ENCODE results near the gene PMEPA1.
A peak's percentile ranks its signal among the peaks of the same experiment; 100 is the strongest.

Gene PMEPA1

DNA sequence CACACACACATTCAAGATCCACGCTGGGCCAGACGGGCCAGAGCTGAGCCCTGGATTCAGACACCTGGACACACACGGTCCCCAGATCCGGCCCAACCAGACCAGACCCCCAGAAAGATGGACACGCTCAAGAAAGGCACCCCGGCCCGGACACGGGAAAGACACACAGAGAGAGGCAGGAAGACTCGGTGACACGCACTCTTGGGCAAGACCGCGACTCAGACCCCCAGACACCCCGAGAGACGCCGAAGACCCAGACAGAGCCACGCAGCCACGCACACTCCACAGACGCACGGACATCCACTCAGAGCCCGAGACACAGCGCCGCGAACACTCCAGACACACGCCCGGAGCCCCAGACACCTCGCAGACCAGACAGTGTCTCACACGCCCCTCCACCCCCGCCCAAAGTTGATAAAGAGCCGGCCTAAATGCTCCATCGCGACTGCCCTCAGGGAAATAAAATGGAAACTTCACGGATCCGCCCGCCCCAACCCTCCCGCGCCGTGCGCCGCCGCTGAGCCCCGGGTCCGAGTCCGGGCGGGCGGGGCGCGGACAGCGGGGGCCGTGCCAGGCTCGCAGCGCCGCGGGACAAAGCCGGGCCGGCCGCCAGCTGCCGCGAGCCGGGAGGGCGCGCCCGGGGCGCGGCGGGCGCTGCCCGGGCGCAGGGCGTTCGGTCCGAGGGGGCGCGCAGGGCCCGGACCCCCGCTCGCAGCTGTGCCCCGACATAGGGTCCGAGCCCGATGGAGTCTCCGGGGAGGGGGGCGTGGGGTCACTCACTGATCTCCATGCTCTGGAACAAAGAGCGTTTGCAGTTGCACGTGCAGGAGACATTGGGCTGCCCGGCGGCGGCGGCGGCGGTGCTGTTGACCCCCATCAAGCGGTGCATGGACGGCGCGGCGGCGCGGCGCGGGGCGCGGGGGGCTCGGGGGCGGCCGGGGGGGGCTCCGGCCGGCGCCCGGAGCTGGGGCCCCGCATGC, 831 bp downstream of the PMEPA1 start (continued):
- TF ChIP-seq ZNF157 (tag by site-specific recombination; IDR thresholded peaks at IDR 0.05) = no peak
- no peak for TF ChIP-seq GLI4 (tag by site-specific recombination; IDR thresholded peaks at IDR 0.05)

DNA sequence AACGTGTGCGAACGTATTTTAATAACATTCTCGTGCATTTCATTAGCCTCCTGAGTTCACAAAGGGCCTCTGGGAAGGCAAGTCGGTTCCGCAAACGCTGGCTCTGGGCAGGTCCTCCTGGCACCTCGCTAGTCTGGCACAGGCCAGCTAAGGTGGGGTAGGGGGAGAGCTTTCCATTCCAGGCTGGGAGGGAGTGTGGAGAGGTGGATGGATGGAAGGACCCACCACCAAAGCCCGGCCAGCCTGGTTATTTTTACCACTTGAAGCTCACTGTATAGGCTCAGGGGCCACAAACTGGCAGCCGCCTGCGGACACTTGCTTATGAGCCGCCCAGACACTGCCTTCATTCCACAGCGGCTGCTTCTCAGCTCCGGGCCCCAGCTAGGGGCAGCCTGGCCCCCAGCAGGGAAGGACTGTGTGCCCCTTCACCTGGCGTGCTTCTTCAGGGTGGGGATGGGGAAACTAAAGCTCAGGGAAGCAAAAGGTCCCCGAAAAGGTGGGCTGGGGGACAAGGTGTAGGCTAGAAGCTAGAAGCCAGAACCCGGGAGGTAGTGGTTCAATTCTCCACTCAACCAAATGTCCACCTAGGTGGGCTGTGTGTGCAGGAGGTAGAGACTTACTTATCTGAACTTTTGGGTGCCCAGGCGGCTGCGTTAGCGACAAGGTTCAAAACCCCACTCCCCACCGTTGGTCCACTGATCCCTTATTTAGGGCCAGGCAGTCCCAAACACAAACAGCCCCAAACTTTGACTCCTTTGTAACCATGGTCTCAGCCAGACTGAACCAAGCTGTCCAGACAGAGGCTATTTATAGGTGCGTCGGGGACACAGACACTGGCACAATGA, 1.7 kb downstream of the PMEPA1 start:
- H3K4me1 ChIP-seq (ENCODE audit: control insufficient read depth, insufficient read depth, low read length) = peaks cover 11% of the 10 kb centered on the region
- peaks cover 0 to 3% of the 10 kb centered on the region in 2 experiments; a peak in 1 of 3 replicates for H3K36me3 ChIP-seq (ENCODE audit: control insufficient read depth in 2 of 2, insufficient read depth in 1 of 2, low read length in 2 of 2)
- no peaks in the 10 kb centered on the region for H3K9me3 ChIP-seq (ENCODE audit: control insufficient read depth, insufficient read depth, low read depth, low read length)
- CTCF ChIA-PET = interaction anchor here (0.6 to 1.0 kb wide), 3 partner anchors 54 to 383 kb away, joined by 3 read pairs; partner anchors contain the start of gene ZBP1
- peak overlapping the region; percentile 70; the same call in 1 of the 2 replicates for H3K27ac ChIP-seq (ENCODE audit: extremely low read depth, low read depth, low read length)
- POLR2A ChIA-PET = interaction anchor here (1.1 to 5.3 kb wide), 2 partner anchors 9 to 41 kb away, joined by 3 to 42 read pairs; no protein-coding TSS in a partner anchor
- H3K4me3 ChIP-seq (ENCODE audit: low read depth, low read length) = peak overlapping the region; percentile 85
- TF ChIP-seq GLIS2 (tag by site-specific recombination; IDR thresholded peaks at IDR 0.05) (0 out of 2 replicates have a peak, but pooled peaks have one; percentile 27), ZNF600 (tag by site-specific recombination; IDR thresholded peaks at IDR 0.05) (peak; percentile 12; the same call in 1 of the 2 replicates), ZNF248 (tag by site-specific recombination; IDR thresholded peaks at IDR 0.05) (no peak), ZBTB17 (tag by site-specific recombination; IDR thresholded peaks at IDR 0.05) (peak; percentile 14; the same call in 1 of the 2 replicates)
- TF ChIP-seq, protein P1, sequence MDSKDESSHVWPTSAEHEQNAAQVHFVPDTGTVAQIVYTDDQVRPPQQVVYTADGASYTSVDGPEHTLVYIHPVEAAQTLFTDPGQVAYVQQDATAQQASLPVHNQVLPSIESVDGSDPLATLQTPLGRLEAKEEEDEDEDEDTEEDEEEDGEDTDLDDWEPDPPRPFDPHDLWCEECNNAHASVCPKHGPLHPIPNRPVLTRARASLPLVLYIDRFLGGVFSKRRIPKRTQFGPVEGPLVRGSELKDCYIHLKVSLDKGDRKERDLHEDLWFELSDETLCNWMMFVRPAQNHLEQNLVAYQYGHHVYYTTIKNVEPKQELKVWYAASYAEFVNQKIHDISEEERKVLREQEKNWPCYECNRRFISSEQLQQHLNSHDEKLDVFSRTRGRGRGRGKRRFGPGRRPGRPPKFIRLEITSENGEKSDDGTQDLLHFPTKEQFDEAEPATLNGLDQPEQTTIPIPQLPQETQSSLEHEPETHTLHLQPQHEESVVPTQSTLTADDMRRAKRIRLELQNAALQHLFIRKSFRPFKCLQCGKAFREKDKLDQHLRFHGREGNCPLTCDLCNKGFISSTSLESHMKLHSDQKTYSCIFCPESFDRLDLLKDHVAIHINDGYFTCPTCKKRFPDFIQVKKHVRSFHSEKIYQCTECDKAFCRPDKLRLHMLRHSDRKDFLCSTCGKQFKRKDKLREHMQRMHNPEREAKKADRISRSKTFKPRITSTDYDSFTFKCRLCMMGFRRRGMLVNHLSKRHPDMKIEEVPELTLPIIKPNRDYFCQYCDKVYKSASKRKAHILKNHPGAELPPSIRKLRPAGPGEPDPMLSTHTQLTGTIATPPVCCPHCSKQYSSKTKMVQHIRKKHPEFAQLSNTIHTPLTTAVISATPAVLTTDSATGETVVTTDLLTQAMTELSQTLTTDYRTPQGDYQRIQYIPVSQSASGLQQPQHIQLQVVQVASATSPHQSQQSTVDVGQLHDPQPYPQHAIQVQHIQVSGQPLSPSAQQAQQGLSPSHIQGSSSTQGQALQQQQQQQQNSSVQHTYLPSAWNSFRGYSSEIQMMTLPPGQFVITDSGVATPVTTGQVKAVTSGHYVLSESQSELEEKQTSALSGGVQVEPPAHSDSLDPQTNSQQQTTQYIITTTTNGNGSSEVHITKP (tag by site-specific recombination; IDR thresholded peaks at IDR 0.05) = peak; percentile 80; the same call in 1 of the 2 replicates
- TF ChIP-seq, protein P2, sequence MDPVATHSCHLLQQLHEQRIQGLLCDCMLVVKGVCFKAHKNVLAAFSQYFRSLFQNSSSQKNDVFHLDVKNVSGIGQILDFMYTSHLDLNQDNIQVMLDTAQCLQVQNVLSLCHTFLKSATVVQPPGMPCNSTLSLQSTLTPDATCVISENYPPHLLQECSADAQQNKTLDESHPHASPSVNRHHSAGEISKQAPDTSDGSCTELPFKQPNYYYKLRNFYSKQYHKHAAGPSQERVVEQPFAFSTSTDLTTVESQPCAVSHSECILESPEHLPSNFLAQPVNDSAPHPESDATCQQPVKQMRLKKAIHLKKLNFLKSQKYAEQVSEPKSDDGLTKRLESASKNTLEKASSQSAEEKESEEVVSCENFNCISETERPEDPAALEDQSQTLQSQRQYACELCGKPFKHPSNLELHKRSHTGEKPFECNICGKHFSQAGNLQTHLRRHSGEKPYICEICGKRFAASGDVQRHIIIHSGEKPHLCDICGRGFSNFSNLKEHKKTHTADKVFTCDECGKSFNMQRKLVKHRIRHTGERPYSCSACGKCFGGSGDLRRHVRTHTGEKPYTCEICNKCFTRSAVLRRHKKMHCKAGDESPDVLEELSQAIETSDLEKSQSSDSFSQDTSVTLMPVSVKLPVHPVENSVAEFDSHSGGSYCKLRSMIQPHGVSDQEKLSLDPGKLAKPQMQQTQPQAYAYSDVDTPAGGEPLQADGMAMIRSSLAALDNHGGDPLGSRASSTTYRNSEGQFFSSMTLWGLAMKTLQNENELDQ (tag by site-specific recombination; IDR thresholded peaks at IDR 0.05; ENCODE audit: low read depth) = no peak

DNA sequence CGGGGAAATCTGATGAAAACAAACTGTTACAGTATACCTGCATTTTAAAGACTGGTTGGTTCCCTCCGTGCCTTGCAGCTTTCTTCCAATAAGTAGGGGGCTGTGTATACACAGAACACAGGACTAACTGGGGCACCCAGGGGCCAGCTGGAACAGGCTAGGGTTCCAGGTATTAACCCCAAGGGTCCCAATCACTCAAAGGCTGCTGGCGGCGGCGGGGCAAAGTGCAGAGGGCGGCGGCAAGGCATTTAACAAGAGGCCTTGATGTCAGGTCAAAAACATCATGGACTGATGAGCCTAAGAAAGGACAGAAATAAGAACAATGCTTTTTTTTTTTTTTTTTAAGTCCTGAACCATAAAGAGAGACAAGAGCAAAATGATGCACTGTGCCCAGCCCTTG, 2.5 kb downstream of the PMEPA1 start:
- CTCF ChIA-PET = interaction anchor here (0.7 to 1.2 kb wide), 3 partner anchors 53 to 379 kb away, joined by 3 read pairs; partner anchors contain the start of gene ZBP1
- no peaks in the 10 kb centered on the region for H3K9me3 ChIP-seq (ENCODE audit: control insufficient read depth, insufficient read depth, low read depth, low read length)
- H3K4me1 ChIP-seq (ENCODE audit: control insufficient read depth, insufficient read depth, low read length) = peaks cover 11% of the 10 kb centered on the region
- no peak overlapping the region for H3K27ac ChIP-seq (ENCODE audit: extremely low read depth, low read depth, low read length)
- peaks cover 0 to 3% of the 10 kb centered on the region in 2 experiments; a peak in 1 of 3 replicates for H3K36me3 ChIP-seq (ENCODE audit: control insufficient read depth in 2 of 2, insufficient read depth in 1 of 2, low read length in 2 of 2)
- POLR2A ChIA-PET = interaction anchor here (5.3 kb wide), 1 partner anchor 8 kb away, joined by 42 read pairs; no protein-coding TSS in a partner anchor
- peak overlapping the region; percentile 85 for H3K4me3 ChIP-seq (ENCODE audit: low read depth, low read length)
- TF ChIP-seq, protein P3, sequence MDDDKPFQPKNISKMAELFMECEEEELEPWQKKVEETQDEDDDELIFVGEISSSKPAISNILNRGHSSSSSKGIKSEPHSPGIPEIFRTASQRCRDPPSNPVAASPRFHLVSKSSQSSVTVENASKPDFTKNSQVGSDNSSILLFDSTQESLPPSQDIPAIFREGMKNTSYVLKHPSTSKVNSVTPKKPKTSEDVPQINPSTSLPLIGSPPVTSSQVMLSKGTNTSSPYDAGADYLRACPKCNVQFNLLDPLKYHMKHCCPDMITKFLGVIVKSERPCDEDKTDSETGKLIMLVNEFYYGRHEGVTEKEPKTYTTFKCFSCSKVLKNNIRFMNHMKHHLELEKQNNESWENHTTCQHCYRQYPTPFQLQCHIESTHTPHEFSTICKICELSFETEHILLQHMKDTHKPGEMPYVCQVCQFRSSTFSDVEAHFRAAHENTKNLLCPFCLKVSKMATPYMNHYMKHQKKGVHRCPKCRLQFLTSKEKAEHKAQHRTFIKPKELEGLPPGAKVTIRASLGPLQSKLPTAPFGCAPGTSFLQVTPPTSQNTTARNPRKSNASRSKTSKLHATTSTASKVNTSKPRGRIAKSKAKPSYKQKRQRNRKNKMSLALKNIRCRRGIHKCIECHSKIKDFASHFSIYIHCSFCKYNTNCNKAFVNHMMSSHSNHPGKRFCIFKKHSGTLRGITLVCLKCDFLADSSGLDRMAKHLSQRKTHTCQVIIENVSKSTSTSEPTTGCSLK (tag by site-specific recombination; IDR thresholded peaks at IDR 0.05) = no peak
- no peak for TF ChIP-seq ZNF426 (tag by site-specific recombination; IDR thresholded peaks at IDR 0.05)
- TF ChIP-seq, protein P4, sequence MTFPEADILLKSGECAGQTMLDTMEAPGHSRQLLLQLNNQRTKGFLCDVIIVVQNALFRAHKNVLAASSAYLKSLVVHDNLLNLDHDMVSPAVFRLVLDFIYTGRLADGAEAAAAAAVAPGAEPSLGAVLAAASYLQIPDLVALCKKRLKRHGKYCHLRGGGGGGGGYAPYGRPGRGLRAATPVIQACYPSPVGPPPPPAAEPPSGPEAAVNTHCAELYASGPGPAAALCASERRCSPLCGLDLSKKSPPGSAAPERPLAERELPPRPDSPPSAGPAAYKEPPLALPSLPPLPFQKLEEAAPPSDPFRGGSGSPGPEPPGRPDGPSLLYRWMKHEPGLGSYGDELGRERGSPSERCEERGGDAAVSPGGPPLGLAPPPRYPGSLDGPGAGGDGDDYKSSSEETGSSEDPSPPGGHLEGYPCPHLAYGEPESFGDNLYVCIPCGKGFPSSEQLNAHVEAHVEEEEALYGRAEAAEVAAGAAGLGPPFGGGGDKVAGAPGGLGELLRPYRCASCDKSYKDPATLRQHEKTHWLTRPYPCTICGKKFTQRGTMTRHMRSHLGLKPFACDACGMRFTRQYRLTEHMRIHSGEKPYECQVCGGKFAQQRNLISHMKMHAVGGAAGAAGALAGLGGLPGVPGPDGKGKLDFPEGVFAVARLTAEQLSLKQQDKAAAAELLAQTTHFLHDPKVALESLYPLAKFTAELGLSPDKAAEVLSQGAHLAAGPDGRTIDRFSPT (tag by site-specific recombination; IDR thresholded peaks at IDR 0.05) = no peak
- TF ChIP-seq ZNF274 (IDR thresholded peaks at IDR 0.05; ENCODE audit: low read length) = no peak
- TF ChIP-seq ZNF274 (tag by site-specific recombination; IDR thresholded peaks at IDR 0.05; ENCODE audit: borderline replicate concordance) = no peak
- TF ChIP-seq ZNF555 (tag by site-specific recombination; conservative IDR thresholded peaks at IDR 0.05) = no peak
- TF ChIP-seq, protein P5, sequence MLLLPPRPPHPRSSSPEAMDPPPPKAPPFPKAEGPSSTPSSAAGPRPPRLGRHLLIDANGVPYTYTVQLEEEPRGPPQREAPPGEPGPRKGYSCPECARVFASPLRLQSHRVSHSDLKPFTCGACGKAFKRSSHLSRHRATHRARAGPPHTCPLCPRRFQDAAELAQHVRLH (tag by site-specific recombination; IDR thresholded peaks at IDR 0.05) = no peak
- no peak for TF ChIP-seq ZNF548 (tag by site-specific recombination; IDR thresholded peaks at IDR 0.05)
- no peak for TF ChIP-seq SP3 (tag by site-specific recombination; IDR thresholded peaks at IDR 0.05)
- TF ChIP-seq ZNF629 (tag by site-specific recombination; IDR thresholded peaks at IDR 0.05) = no peak
